ENCODE data around the gene MKLN1. TPM values are rescaled to one million over a fixed set of nuclear protein-coding genes. Genes with fewer than 3 reads are reported as not detected.
"Not testable (repeated sequence)": the region's sequence is repeated elsewhere in the genome, so short reads cannot be mapped to it uniquely, and the experiment has no call there.

MKLN1 gene
- total RNA-seq, 2 donors from 2014 or later, result 44.9 to 49.6 TPM

GRCh38 chr7:131300078-131300477 is 27.6 kb upstream of the MKLN1 start:
- Mint-ChIP-seq H3K9me3 (no peaks in the 10 kb centered on the region), H3K36me3 (ENCODE audit: insufficient read depth in 2 of 2) (no peaks in the 10 kb centered on the region), H3K27ac (no peak overlapping the region), H3K4me3 (no peak overlapping the region), H3K27me3 (ENCODE audit: low read depth) (peaks cover 8% of the 10 kb centered on the region), H3K4me1 (ENCODE audit: low read depth) (no peaks in the 10 kb centered on the region)
- DNase-seq (no peak), ATAC-seq (replicated peaks in 1 of 2) (no peak)

GRCh38 chr7:131300572-131301466 is 26.9 kb upstream of the MKLN1 start:
- Mint-ChIP-seq H3K4me1 (ENCODE audit: low read depth) (peaks cover under 1% of the 10 kb centered on the region), H3K4me3 (no peak overlapping the region), H3K9me3 (no peaks in the 10 kb centered on the region), H3K27me3 (ENCODE audit: low read depth) (peaks cover 8% of the 10 kb centered on the region), H3K36me3 (ENCODE audit: insufficient read depth in 2 of 2) (peaks cover 0 to 2% of the 10 kb centered on the region in 2 donors), H3K27ac (no peak overlapping the region)
- DNase-seq (no peak), ATAC-seq (replicated peaks in 1 of 2) (no peak)

GRCh38 chr7:131302446-131302845 is 25.2 kb upstream of the MKLN1 start:
- peaks cover 8% of the 10 kb centered on the region for H3K27me3 Mint-ChIP-seq (ENCODE audit: low read depth)

GRCh38 chr7:131302876-131303707 is 24.6 kb upstream of the MKLN1 start:
- DNase-seq (peak; percentile 10 to 11), ATAC-seq (replicated peaks in 1 of 2) (no peak)
- Mint-ChIP-seq H3K4me3 (no peak overlapping the region), H3K9me3 (peaks cover 5 to 8% of the 10 kb centered on the region in 2 donors), H3K4me1 (ENCODE audit: low read depth) (peaks cover 5% of the 10 kb centered on the region), H3K27me3 (ENCODE audit: low read depth) (peaks cover 8% of the 10 kb centered on the region), H3K27ac (no peak overlapping the region), H3K36me3 (ENCODE audit: insufficient read depth in 2 of 2) (peaks cover 8 to 17% of the 10 kb centered on the region in 2 donors)

More at GRCh38 chr7:131302446-131302845, 25.2 kb upstream of the MKLN1 start:
- H3K36me3 Mint-ChIP-seq (ENCODE audit: insufficient read depth in 2 of 2), result peaks cover 8 to 12% of the 10 kb centered on the region in 2 donors
- no peak overlapping the region for H3K27ac Mint-ChIP-seq
- no peak for DNase-seq
- H3K9me3 Mint-ChIP-seq, result peaks cover 3 to 8% of the 10 kb centered on the region in 2 donors
- peaks cover 5% of the 10 kb centered on the region for H3K4me1 Mint-ChIP-seq (ENCODE audit: low read depth)
- no peak overlapping the region for H3K4me3 Mint-ChIP-seq
- no peak for ATAC-seq (replicated peaks in 1 of 2)

GRCh38 chr7:131305152-131305551 is 22.5 kb upstream of the MKLN1 start:
- H3K9me3 Mint-ChIP-seq, result peaks cover 6 to 8% of the 10 kb centered on the region in 2 donors
- H3K4me3 Mint-ChIP-seq, result no peak overlapping the region
- ATAC-seq (replicated peaks in 1 of 2) (no peak), DNase-seq (no peak)
- peaks cover 8 to 20% of the 10 kb centered on the region in 2 donors for H3K36me3 Mint-ChIP-seq (ENCODE audit: insufficient read depth in 2 of 2)
- peaks cover 2% of the 10 kb centered on the region for H3K27me3 Mint-ChIP-seq (ENCODE audit: low read depth)
- no peak overlapping the region for H3K27ac Mint-ChIP-seq
- H3K4me1 Mint-ChIP-seq (ENCODE audit: low read depth), result peaks cover 5% of the 10 kb centered on the region

GRCh38 chr7:131306041-131306440 is 21.6 kb upstream of the MKLN1 start:
- H3K27me3 Mint-ChIP-seq (ENCODE audit: low read depth); H3K4me1 Mint-ChIP-seq (ENCODE audit: low read depth); H3K9me3 Mint-ChIP-seq; H3K4me3 Mint-ChIP-seq; DNase-seq; ATAC-seq (replicated peaks in 1 of 2); H3K27ac Mint-ChIP-seq: not testable (repeated sequence)
- H3K36me3 Mint-ChIP-seq (ENCODE audit: insufficient read depth in 2 of 2), result peaks cover 8 to 25% of the 10 kb centered on the region in 2 donors

- Mint-ChIP-seq H3K4me1 (ENCODE audit: low read depth) (peaks cover 5% of the 10 kb centered on the region), H3K9me3 (peaks cover 6 to 8% of the 10 kb centered on the region in 2 donors), H3K36me3 (ENCODE audit: insufficient read depth in 2 of 2) (peaks cover 8 to 33% of the 10 kb centered on the region in 2 donors), H3K27me3 (ENCODE audit: low read depth) (no peaks in the 10 kb centered on the region), H3K4me3 (no peak overlapping the region), H3K27ac (no peak overlapping the region)
- ATAC-seq (replicated peaks in 1 of 2) (no peak), DNase-seq (no peak)
These were observed 20.9 kb upstream of the MKLN1 start for GRCh38 chr7:131306777-131307176.

GRCh38 chr7:131307627-131308026 is 20.0 kb upstream of the MKLN1 start:
- H3K4me3 Mint-ChIP-seq, result no peak overlapping the region
- no peak overlapping the region for H3K27ac Mint-ChIP-seq
- ATAC-seq (replicated peaks in 1 of 2) (no peak), DNase-seq (no peak)
- H3K27me3 Mint-ChIP-seq (ENCODE audit: low read depth), result no peaks in the 10 kb centered on the region
- H3K4me1 Mint-ChIP-seq (ENCODE audit: low read depth), result peaks cover 5% of the 10 kb centered on the region
- peaks cover 6 to 10% of the 10 kb centered on the region in 2 donors for H3K9me3 Mint-ChIP-seq
- H3K36me3 Mint-ChIP-seq (ENCODE audit: insufficient read depth in 2 of 2), result peaks cover 10 to 41% of the 10 kb centered on the region in 2 donors

- Mint-ChIP-seq H3K9me3 (peaks cover 5 to 8% of the 10 kb centered on the region in 2 donors), H3K27me3 (ENCODE audit: low read depth) (no peaks in the 10 kb centered on the region), H3K4me1 (ENCODE audit: low read depth) (no peaks in the 10 kb centered on the region), H3K4me3 (no peak overlapping the region), H3K36me3 (ENCODE audit: insufficient read depth in 2 of 2) (peaks cover 9 to 42% of the 10 kb centered on the region in 2 donors), H3K27ac (no peak overlapping the region)
- no peak for DNase-seq
- ATAC-seq (replicated peaks in 1 of 2), result no peak
These were observed 14.8 kb upstream of the MKLN1 start for GRCh38 chr7:131312838-131313237.

GRCh38 chr7:131320603-131321002 is 7.1 kb upstream of the MKLN1 start:
- peaks cover 8 to 15% of the 10 kb centered on the region in 2 donors for H3K36me3 Mint-ChIP-seq (ENCODE audit: insufficient read depth in 2 of 2)
- peaks cover 22% of the 10 kb centered on the region for H3K4me1 Mint-ChIP-seq (ENCODE audit: low read depth)
- no peak overlapping the region for H3K4me3 Mint-ChIP-seq
- no peak for DNase-seq
- peaks cover 4 to 5% of the 10 kb centered on the region in 2 donors for H3K9me3 Mint-ChIP-seq
- no peaks in the 10 kb centered on the region for H3K27me3 Mint-ChIP-seq (ENCODE audit: low read depth)
- ATAC-seq (replicated peaks in 1 of 2), result no peak
- no peak overlapping the region for H3K27ac Mint-ChIP-seq

GRCh38 chr7:131321656-131322055 is 6.0 kb upstream of the MKLN1 start:
- DNase-seq (no peak), ATAC-seq (replicated peaks in 1 of 2) (no peak)
- Mint-ChIP-seq H3K27ac (no peak overlapping the region), H3K4me1 (ENCODE audit: low read depth) (peaks cover 31% of the 10 kb centered on the region), H3K4me3 (no peak overlapping the region), H3K27me3 (ENCODE audit: low read depth) (no peaks in the 10 kb centered on the region), H3K9me3 (peaks cover 3 to 4% of the 10 kb centered on the region in 2 donors), H3K36me3 (ENCODE audit: insufficient read depth in 2 of 2) (peaks cover 6 to 12% of the 10 kb centered on the region in 2 donors)

GRCh38 chr7:131322061-131322460 is 5.6 kb upstream of the MKLN1 start:
- DNase-seq (no peak), ATAC-seq (replicated peaks in 1 of 2) (no peak)
- Mint-ChIP-seq H3K4me3 (no peak overlapping the region), H3K27ac (no peak overlapping the region), H3K9me3 (peaks cover 1 to 2% of the 10 kb centered on the region in 2 donors), H3K27me3 (ENCODE audit: low read depth) (no peaks in the 10 kb centered on the region), H3K4me1 (ENCODE audit: low read depth) (peaks cover 36% of the 10 kb centered on the region), H3K36me3 (ENCODE audit: insufficient read depth in 2 of 2) (peaks cover 3 to 8% of the 10 kb centered on the region in 2 donors)

- Mint-ChIP-seq H3K4me3 (no peak overlapping the region), H3K27me3 (ENCODE audit: low read depth) (no peaks in the 10 kb centered on the region), H3K4me1 (ENCODE audit: low read depth) (peaks cover 39% of the 10 kb centered on the region), H3K27ac (no peak overlapping the region), H3K36me3 (ENCODE audit: insufficient read depth in 2 of 2) (peaks cover 3 to 10% of the 10 kb centered on the region in 2 donors), H3K9me3 (peaks cover 1 to 2% of the 10 kb centered on the region in 2 donors)
- ATAC-seq (replicated peaks in 1 of 2) (no peak), DNase-seq (no peak)
These were observed 4.8 kb upstream of the MKLN1 start for GRCh38 chr7:131322861-131323260.

All from activated T-cell treated with anti-CD3 and anti-CD28 coated beads, Interleukin-2, amount 50 U/mL, for 72 hours (primary cell).